Adrenal gland (tissue), 5 donors: ENCODE measurements around the gene OAT.

Experiments
- CTCF ChIP-seq, 6 experiments: fragments of 450-650 bp in 4 of 6; fragments of 200-600 bp in 2 of 6; sonication (generic) in 1 of 6; IDR thresholded peaks; 1 replicate in 5 of 6; 2 replicates in 1 of 6; pipeline versions ENCODE4 v1.5.1 to v1.8.0; 2016 to 2021; ENCODE audit warnings: antibody characterized with exemption in 6 of 6, mild to moderate bottlenecking in 2 of 6, moderate library complexity in 1 of 6
- POLR2A ChIP-seq, 2 donors: fragments of 450-650 bp; IDR thresholded peaks; one replicate each; pipeline ENCODE4 v1.6.1; 2017; ENCODE audit warnings: antibody characterized with exemption in 2 of 2, mild to moderate bottlenecking in 2 of 2, moderate library complexity in 1 of 2
- donor health status: DM: no; HTN: no; CAD: no.

DNA sequence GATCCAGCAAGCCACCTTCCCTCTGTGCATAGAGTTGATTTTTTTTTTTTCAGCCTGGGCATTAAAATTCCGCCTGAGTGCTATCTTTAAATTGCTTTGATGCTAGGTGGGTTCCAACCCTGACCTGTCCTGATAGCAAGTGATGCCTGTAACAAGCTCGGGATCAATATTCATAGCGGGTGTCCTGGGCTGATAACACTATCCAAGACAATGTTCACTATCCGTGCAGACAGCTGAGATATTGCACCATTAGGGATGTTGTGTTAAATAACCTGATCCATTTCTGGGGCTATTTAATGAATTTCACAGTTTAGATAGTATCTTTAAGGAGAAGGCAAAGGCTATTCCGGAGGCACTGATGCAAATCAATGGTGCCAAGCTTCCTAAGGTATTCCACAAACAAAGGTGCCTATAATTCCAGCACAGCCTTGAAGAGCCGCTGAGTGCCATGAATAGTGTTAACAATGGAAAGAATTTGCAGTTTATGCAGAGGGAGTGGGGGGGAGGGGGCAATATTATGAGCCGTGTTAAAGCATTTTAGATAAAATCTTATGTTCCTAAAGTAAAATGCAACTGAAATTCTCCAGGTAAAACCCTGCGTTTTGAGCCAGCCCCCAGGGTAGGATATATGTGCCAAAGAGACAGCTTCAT lies 35.4 kb upstream of the OAT start:
- TF ChIP-seq CTCF (IDR thresholded peaks at IDR 0.05) (no peak), POLR2A (IDR thresholded peaks at IDR 0.05) (no peak)
